Activated T-cell treated with anti-CD3 and anti-CD28 coated beads for 48 hours (primary cell): ENCODE results near the gene TENT5C.
"Not testable (repeated sequence)": the region's sequence is repeated elsewhere in the genome, so short reads cannot be mapped to it uniquely, and the experiment has no call there.

Experiments
- DNase-seq: peaks from one replicate; pipeline ENCODE4 v3.0.0-alpha.2; 2020; ENCODE audit warnings: low read depth

TENT5C gene

DNA sequence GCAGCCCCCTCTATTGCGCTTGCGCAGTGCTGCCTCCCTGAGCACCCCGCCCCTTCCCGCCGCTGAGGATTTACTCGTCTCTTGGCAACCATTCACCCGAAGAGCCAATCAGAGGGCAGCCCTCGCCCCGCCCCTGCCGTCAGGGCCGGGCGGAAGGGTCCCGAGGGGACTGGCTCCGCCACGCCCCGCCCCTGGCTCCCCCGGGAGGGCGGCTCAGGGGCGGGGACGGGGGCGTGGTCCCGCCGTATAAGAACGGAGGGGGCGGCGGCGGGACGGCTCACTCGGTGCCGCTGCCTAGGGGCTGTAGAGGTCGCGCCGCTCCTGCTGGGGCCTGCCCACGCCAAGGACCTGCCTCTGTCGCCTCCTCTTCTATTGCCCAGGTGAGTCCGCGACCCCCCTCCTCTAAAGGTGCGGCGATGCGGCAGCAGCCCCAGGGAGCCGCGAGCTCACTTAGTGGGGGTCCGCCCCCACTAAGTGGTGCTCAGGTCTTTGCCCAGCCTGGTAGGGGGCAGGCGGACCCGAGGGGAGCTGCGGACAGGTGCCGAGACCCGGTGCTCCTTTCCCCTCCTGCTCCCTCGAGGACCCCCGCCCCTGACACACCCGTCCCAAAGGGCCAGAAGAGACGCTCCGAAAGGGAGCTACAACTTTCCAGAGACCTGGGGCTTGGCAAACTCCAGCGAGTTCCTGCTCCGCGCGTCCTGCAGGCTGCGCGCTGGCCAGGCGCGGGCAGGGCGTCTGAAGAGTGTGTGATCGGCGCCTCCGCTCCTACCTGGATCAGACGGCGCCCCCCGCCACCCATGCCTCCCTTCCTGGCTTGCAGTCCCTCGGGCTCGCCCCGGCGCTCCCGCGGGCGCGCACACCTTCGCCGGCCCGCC is at the start of gene TENT5C:
TENT5C (plus strand) TSS at position 275 of the 875 bp plus-strand sequence. CDS start 16,821 bp downstream, outside the sequence.
- peak; percentile 98 for DNase-seq

DNA sequence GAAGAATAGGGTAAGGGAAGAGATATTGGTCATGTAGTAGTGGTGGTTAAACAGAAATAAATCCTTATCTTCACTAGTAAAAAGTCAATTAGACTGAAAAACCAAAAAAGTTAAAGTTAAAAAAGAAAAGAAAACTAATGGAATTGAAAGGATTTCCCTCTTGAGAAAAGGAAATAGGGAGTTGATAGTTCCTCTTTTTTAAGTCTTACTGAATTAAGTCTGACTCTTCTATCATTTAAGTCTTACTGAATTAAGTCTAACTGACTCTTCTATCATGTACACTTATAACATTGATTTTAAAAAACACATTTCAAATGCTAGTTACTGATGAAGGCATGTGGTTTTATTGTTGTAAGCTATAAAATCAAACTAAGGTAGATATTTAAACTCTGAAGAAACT is 49.5 kb upstream of the TENT5C start:
- DNase-seq: no peak

DNA sequence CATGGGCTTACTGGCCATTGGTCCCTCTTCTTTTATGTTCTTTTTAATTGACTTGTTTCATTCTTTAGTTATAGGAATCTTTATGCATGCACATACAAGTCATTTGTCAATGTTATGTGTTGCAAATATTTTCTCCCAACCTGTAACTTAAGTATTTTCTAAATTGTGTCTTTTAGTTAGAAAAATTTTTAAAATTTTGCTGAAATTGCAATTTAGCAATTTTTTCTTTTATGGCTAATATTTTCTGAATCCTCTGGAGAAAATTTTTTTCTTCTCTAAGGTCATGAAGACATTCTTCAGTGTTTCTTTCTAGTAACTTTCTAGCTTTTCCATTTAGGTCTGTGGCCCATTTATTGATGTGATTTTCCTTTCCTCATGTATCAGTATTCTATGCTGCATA is 48.9 kb upstream of the TENT5C start:
- DNase-seq: no peak

DNA sequence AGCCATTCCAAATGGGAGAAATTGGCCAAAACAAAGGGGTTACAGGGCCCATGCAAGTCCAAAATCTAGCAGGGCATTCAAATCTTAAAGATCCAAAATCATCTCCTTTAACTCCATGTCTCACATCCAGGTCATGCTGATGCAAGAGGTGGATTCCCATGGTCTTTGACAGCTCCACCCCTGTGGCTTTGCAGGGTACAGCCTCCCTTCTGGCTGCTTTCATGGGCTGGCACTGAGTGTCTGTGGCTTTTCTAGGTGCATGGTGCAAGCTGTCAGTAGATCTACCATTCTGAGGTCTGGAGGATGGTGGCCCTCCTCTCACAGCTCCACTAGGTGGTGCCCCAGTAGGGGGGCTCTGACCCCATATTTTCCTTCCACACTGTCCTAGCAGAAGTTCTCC is 47.4 kb upstream of the TENT5C start:
- not testable (repeated sequence) for DNase-seq

DNA sequence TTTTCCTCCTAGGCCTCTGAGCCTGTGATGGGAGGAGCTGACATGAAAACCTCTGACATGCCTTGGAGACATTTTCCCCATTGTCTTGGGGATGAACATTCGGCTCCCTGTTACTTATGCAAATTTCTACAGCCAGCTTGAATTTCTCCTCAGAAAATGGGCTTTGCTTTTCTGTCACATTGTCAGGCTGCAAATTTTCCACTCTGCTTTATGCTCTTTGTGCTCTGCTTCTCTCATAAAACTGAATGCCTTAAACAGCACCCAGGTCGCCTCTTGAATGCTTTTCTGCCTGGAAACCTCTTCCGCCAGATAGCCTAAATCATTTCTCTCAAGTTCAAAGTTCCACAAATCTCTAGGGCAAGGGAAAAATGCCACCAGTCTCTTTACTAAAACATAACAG is 46.7 kb upstream of the TENT5C start:
- DNase-seq: no peak

DNA sequence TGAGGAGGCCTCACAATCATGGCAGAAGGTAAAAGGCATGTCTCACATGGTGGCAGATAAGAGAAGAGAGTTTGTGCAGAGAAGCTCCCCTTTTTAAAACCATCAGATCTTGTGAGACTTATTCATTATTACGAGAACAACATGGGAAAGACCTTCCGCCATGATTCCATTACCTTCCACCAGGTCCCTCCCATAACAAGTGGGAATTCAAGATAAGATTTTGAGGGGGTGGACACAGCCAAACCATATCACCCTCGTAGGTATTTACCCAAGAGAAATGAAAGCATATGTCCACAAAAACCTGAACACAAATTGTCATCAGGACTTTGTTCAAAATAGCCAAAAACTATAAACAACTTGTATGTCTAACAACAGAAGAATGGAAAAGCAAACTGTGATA is 45.9 kb upstream of the TENT5C start:
- no peak for DNase-seq

DNA sequence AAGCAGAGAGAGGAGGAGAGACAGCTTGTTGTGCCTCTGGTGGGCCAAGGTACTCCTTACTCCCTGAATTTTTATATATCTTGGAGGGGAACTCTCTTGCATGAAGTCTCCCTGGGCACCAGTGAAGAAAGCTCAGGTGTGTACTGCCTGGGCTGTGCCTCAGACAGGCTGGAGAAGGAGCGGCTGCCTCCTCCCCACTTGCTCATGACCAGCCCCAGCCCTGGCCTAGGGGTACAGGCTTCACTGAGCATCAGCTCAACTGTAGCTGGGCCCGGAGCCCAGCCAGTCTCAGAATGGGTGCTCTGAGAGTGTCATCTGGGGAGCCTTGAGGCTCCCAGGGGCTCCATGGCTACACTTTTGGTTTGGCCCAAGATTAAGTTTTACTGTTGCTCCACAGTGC is 44.8 kb upstream of the TENT5C start:
- DNase-seq: no peak

DNA sequence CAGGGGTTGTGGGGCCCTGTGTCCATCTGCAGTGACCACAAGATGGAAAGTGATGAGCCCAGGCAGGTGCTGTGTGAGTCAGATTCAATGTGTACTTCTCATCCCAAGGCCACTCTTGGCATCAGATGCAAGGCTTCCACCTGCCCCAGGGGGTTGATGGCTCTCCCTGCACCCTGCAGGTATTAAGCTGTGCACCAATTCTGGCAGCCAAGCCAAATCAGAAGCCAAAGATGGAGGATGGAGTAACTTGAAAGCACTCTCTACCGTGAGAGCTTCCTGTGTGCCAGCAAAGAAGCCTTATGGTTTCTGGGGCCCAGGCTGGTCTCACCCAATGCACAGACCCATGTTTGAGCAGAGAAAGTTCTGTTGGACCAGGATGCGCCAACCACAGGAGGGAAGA is 44.3 kb upstream of the TENT5C start:
- no peak for DNase-seq

DNA sequence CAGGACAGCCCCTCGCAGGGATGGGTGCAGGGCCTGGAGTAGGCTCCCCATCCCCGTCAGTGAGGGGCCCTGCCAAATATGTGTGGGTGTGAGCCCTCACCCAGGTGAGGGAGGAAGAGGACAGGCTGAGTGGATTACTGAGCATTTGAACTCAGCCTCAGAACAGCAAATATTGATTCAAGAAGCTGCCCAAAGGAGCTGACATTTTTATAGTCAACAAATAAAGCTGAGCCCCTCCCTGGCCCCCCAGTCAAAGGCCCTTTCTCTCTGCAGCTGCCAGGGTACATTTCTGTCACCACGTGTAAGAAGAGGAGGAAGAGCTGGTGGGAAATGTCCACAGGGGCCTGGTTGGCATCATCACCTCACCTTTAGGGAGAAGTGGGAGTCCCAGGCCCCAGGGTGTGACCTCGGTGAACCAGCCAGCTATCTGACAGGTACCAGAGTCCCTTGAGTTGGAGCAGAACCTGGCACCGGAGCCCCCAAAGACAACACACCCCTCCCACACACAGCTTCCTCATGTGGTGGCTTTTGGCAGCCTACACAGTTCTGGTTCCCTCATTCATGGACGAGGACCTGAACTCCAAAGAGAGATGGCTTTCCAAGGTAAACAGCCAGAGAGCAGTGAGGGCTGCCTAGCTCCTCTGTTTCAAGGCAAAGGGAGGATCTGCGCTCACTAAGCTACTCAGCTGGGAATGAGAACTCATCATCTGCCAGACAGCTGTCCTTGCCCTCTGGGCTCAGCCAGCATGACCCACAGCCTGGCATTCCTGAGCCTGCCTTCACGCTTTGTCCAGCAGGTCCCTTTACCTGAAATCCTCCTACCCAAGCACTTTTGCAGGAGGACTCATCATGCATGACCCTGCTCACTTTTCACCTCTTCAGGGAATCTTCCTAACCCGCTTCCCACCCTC is 43.0 kb upstream of the TENT5C start:
- DNase-seq: no peak

DNA sequence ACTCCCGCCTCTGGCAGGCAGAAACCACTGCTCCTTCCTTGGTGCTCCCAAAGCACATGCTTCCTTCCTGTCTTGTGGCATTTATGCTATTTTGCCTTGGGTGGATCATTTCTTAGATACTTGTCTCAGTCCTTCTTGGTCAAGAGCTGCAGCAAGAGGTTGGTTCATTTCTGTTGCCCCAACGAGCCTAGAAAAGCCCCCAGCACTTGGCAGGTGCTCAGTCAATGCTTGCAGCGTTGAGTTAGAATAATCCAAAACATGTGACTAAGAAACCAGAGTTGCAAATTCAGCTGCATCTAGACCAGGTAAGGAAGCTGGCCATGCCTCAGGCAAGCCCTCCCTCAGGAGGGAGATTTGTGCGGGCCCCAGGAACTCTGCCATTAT is 42.4 kb upstream of the TENT5C start:
- DNase-seq: no peak

DNA sequence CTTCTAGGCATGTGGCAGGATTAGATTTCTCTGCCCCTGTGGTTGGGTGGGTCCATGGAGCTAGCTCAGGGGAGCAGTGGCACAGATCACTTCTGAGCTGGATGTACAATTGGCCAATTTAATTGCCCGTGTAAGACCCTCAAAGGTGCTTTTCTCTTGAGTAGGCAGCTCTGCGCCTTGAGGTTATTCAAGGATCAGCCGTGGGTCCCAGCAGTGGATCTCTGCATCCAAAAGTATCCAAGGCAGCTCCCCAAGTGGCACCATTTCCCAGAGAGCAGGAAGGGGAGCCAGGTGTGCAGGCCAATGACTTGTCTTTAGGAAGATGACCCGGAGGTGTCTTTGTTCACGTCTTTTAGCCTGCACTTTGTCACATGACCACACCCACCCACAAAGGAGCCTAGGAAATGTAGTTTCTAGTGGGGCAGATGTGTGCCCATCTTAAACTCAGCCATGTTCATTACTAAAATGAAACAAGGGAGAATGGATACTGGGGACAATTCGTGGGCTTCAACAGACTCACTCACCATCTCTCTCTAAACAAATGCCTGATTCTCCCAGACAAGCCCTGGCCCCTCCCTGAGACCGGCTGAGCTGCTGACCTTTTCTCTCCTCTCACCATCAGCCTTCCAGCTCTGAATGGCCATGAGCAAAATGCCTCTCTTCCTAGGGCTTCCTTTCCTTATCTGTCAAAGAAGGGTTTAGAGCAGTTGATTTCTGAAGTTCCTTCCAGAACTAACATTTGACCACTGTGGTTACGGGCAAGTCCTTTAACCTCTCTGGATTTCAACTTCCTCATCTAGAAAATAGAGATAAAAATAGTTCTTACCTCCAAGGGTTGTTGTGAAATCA is 41.4 kb upstream of the TENT5C start:
- no peak for DNase-seq

DNA sequence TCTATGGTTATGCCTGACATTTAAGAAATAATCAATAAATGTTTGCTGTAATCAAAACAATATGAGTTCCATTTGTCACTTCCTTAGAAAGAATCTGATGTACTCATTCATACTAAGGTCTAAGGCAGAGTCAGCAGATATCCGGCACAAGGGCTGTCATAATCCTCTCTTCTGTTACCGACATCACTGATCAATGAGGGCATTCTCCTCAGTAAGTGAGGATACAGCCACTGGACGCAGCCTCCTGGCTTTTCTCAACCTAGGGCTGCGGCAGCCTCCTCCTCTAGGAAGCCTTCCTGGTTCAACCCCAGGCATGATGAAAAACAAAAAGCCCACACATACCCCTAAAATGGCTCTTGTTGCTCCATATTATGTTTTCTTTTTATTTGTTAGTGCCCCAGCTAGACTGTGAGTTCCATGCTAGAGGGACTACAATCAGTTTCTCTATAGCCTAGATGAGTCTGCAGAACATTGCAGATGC is 40.7 kb upstream of the TENT5C start:
- DNase-seq: no peak

DNA sequence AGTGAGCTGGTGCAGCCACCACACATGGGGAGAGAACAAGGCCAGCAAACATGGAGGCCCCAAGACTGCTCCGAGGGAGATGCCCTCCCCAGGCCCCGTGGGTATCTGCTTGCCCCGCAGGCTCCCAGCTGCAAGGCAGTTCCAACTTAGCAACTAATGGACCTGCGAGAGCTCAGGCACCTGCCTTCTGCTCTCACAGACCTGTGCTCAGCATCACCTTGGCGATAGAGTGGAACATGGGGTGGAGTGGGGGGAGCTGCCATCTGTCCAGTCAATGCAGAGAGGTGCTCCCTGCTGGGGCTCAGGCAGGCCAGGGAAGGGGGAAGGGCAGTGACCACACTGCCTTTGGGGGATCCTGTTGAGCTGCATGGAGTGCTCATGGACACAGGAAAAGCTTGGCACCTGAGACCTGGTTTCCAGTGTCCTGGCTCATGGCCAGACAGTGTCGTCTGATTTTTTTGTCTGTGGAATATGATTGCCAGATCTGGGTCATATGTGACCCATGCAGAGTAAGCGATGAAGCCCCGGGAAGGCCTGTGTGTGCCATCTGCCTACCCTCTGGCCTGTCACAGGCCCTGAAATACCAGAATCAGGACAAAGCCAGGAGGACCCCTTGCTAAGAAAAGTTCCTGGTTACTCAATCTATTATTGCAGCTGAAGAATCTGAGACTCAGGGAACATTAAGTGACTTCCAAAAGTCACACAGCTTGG is 39.9 kb upstream of the TENT5C start:
- no peak for DNase-seq

DNA sequence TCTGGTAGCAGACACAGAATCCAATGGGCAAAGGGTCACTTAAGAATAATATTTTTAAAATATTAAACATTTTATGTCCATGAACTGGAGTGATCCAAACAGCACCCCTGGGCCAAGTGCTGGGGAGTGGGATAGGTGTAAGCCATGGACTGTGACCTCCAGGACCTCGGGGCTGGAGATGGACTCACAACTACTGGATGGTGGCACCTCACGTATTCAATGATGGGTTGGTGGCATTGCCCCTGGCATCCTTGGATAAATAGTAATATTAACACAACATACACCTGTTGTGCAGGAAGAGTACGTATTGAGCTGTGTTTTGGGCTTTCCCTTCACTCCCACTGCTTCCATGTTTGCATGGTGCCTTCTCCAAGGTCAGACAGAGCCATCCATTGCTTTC is 39.3 kb upstream of the TENT5C start:
- DNase-seq: no peak

DNA sequence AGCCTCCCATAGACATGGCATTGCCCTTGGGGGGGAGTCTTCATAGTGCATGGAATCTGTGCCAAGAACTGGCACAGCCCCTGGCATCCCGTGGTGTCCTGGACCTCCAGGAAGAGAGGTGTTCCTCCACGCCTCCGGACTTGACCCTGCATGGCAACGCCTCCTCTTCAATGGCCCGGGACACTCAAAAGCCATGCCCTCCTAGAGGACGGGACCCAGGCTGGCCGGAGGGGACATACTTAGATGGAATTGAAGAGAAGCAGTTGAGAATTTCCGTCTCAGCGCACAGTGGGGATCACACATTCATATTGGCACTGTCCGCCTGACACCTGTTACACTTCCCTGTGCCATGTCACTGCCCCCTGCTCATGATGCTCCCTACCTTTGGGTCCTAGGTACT is 38.4 kb upstream of the TENT5C start:
- no peak for DNase-seq

DNA sequence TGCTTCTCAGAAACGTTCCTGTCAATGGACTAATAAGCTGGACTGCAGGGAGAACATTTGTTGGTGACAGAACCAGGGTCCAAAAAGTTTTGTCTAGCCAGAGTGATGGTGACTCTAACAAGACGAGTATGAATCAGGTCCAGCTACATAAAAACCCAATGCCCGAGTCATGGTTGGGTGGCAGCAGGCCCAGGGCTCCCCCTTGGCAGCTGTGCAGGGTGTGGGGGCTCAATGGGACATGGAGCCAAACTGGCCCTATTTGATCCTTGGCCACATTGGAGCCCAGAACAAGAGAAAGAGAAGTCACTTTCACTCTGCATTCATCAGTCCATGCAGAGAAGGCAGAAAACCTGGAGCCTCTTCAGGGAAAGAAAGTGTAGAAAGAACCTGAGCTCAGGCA is 37.9 kb upstream of the TENT5C start:
- DNase-seq: no peak

DNA sequence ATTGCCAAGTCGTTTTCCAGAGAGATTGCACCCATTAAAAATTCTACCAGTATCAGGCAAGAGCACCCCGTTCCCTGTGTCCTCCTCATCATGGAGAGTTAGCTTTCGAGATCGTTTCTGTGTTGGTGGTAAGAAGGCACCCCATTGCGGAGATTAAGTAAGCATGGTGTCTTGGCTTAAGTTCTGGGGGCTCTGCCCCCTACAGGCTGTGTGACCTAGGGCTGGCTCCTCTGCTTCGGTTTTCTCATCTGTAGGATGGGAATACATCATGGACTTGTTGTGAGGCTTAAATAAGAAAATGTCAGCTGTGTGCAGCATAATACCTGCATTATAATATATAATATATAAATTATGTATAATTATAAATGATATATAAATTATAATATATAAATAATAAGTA is 36.8 kb upstream of the TENT5C start:
- DNase-seq: no peak

DNA sequence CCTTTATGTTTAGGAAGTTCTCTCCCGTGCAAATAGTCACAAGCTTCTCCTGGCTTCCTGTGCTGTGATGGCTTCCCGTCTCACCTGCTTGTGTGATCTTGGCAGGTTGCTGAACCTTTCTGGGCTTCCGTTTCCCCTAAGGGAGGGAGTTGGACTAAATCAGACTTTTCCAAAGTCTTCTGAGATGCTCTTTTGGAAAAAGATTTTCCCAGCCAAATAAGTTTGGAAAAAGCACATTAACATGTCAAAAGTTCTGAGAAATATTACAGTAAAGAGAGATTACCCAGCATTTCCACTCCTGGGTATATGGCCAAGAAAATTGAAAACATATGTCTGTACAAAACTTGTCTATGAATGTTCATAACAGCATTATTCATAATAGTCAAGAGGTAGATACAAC is 36.0 kb upstream of the TENT5C start:
- no peak for DNase-seq

DNA sequence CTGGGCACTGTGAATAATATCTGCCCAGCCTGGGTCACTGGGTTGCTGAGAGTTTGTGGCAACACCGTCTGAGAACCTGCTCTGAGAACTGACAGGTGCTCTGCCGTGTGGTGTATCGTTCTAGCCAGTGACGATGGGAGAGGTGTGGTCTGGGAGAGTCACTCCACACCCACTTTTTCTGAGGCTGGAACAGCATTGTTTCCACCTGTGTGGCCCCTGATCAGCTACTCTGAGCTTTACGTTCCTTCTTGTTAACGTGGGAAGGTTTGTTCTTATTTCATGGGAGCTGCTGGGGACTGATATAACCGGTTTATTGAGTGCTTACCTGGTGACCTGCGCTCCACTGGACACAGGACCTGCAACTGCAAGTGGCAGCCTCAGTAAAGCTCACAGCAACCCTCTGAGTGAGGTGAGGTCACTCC is 34.8 kb upstream of the TENT5C start:
- no peak for DNase-seq

DNA sequence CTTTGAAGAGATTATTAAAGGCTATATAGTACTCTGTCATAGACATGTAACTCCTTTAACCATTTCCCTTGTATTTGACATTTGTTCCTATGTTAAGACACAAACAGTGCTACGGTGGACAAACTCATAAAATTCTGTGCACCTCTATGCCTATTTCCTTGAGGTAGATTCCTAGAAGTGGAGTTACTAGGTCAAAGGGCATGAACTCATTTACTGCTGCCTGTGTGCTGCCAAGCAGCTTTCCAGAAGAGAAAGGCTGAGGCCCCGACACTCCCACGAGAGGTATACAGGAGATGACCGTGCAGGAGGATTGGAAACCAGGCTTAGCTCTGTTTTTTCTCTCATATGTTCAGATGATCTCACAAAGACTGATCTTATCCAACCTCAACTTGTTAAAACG is 34.4 kb upstream of the TENT5C start:
- no peak for DNase-seq

DNA sequence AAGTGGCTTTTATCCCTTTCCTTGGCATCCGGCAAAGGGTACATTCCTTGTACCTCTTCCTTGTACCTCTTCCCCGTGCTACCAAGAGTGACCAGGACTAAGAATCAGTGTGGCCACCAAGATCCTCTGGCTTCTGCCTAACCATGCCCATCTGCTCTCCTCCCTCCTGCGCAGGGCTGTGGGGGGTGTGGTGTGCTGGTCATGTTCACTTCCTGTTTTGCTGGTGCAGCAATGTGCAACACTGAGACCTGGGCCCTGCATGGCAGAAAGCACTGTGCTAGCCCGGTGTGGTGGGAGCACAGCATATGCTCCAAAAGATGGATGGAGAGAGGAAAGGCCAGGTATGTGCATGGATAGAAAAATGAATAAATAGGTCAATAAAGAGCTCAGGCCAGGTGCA is 33.3 kb upstream of the TENT5C start:
- DNase-seq: no peak
